AG10803 (cell line): Measurements from ENCODE around the gene OR51E2.

Experiments used
- DNase-seq: peaks from one replicate; pipeline ENCODE4 v3.0.0; 2010; ENCODE audit warnings: low read depth
- H3K4me3 ChIP-seq: 2 replicates; pipeline ENCODE4 v1.5.1; 2011; ENCODE audit warnings: mild to moderate bottlenecking, low read length, control low read depth
- TF ChIP-seq, protein P1 (sequence below): conservative IDR thresholded peaks from 2 replicates; pipeline ENCODE4 v1.5.1; 2011; ENCODE audit warnings: mild to moderate bottlenecking, low read length, control low read depth, inconsistent platforms

OR51E2 gene

DNA sequence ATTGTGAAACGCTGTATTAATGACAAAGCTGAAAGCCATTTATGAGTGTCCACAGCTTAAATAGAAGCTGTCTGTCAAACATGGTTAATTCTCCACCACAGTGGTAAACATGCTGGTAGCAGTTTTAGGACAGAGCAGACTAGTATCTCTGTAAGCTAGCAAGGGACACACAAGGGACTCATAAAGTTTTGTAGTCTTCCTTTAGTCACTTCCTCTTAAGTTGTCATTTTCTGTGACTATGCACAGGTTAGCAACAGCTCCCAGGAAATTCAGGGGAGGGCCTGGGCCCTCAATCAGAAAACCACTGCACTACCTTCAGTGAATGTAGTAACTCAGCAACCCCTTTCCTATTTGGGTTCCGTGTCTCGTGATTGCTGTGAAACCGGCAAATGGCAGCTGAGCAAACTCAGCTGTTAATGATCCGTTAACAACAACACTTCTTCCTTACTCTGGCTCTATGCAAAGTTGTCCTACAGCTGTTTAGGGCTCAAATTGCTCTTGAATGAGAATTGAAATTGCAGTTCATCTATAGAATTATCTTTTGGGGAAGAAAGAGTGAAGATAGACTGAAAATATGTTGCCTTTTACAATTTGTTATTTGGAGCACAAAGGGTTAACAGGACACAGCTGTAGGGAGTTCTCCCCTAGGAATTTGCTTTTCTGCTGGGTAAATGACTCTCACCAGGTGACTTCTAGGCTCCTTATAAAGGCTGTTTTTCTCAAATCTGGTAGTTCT is 6.6 kb upstream of the OR51E2 start, which contains the start of gene MMP26:
TSS of gene MMP26 (plus strand) at position 731 of the 736 bp plus-strand sequence.
- no peak within 1 kb of the TSS for H3K4me3 ChIP-seq
- TF ChIP-seq, protein P1, sequence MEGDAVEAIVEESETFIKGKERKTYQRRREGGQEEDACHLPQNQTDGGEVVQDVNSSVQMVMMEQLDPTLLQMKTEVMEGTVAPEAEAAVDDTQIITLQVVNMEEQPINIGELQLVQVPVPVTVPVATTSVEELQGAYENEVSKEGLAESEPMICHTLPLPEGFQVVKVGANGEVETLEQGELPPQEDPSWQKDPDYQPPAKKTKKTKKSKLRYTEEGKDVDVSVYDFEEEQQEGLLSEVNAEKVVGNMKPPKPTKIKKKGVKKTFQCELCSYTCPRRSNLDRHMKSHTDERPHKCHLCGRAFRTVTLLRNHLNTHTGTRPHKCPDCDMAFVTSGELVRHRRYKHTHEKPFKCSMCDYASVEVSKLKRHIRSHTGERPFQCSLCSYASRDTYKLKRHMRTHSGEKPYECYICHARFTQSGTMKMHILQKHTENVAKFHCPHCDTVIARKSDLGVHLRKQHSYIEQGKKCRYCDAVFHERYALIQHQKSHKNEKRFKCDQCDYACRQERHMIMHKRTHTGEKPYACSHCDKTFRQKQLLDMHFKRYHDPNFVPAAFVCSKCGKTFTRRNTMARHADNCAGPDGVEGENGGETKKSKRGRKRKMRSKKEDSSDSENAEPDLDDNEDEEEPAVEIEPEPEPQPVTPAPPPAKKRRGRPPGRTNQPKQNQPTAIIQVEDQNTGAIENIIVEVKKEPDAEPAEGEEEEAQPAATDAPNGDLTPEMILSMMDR, result no peak
- no peak for DNase-seq

DNA sequence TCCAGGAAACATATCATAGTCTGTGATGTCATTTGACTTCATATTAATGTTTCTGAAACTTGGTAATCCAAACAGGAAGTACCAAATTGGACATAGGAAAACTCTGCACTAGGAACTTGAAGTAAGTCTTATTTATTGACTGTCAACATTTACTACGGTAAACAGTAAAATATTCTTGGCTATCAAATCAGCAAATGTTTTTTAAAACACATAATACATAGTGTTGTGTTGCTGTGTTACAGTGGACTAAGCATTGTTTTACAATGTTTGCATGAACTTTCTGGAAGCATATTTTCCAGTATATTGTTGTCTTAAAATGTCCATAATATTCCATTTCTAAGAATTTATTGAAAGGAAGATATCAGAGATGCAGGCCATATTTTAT is 2.8 kb upstream of the OR51E2 start:
- TF ChIP-seq, protein P1, result no peak
- no peak for DNase-seq
- H3K4me3 ChIP-seq, result no peak overlapping the region

DNA sequence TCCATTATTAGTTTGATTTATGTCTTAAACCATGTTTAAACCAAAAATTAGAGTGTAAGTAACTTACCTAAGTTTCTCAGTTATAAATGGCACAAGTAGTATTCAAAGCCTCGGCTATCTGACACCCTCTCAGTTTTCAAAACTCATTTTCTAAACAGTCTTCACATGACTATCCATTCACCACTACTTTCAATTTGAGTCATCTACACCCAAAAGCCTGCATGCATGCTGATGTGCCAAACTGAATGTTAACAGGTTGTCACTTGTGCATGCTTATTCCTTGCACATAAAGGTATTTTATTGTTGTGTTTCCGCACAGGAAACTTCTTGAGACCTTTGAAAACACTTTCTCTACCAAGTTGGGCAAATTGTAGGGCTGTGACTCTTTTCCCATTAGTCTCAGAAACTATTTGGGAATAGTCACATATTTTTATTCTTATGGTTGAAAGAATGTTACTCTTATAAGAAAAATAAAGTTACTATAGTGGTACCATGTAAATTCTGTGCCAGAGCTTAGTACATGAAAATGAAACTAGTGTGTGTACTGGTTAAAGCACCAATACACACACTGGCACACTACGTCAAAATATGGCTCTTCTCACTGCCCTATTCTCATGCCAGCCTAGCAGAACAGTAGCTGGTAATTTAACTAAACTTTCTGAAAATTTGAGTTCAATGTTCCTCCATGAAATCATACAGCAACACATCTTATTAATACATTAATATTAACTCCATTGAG is 2.2 kb upstream of the OR51E2 start:
- no peak for DNase-seq
- H3K4me3 ChIP-seq, result no peak overlapping the region
- TF ChIP-seq, protein P1, result no peak

DNA sequence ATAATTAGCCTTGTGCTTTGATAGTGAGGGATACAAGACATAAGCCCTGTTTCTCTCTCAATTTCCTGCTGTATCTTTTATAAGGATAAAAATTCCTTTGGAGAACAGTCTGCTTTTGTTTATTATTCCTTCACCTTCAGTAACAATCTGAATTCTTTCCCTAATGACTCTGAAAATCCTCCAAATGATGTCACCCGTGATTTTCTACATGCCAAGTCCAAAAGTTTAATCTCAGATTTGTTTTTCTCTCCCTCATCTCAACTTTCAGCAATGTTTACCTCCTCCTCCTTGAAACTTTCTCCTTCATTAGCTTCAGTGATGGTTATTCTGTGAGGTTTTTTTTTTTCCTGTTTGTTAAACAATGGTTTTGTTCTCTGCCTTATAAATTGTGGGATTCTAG is 2.2 kb downstream of the OR51E2 start:
- TF ChIP-seq, protein P1, result no peak
- no peak for DNase-seq
- H3K4me3 ChIP-seq, result no peak overlapping the region

DNA sequence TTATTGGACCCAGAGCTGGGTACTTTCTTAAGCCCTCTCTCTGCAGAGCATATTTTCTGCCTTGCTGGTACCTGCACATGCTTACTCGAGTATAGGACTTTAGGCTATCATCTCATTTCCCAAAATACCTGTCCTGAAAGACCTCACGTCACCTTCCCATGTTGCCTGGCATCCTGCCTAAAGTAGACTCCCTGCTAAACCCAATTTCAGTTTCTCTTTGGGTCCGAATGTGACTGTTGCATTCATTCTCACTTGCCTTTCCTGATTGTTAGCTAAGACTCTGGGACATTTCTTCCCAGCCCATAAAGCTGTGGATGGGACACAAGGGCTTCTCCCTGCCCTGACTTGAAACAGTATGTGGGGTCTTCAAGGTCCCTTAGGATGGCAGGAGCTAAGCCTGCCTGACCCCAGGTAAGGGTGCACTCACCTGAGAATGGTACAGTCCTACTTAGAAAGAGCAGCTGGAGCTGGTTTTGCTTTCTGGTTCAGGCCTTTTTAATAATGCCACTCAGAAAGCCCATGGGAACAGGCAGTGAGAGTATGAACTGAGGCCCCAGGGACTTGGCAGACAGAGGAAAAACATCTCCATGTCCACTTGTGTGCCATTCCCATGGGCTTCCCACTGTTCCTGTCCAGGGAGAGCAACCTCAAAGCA is 12.9 kb downstream of the OR51E2 start:
- no peak overlapping the region for H3K4me3 ChIP-seq
- DNase-seq, result no peak
- TF ChIP-seq, protein P1, result no peak

DNA sequence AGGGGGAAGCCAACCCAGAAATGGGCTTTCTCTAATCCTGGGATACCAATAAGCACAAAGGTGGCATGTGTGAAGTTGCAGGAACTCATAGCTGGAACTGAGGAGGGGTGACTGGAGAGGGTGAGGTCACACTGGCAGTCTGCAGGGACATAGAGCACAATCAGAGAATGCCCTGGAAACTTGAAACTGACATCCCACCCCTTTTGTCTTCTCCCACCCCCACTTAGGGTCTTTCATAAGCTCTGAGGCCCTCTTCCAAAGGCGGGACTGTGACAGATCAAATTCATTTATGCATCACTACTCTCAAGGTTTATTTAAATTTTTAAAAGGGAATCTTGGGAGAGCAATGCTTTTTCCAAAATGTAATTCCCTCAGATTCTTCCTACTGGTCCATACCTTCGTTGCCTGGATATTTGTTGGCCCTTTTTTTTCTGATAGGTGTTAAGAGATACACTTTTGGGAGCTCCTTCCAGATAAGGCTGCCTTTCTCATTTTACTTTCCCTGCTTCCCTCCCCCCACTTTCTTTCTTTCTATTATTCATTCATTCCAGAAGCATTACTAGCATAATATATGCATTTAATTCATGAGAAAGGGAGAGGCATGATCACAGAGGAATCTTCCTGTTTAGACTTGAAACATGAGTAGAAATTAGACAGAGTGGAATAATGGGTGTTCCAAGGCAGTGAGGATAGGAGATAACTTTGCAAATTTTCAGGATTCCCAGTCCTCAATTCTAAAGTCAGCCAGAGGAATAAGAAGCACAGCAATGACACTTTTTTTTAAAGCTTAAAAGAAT is 14.8 kb downstream of the OR51E2 start:
- no peak for DNase-seq
- no peak overlapping the region for H3K4me3 ChIP-seq
- TF ChIP-seq, protein P1, result no peak
